Liver (tissue), 9 donors: ENCODE results near the gene CD52. TPM values are rescaled to one million over a fixed set of nuclear protein-coding genes. Genes with fewer than 3 reads are reported as not detected.

ENCODE experiments used
- DNase-seq: peaks from one replicate; pipeline ENCODE4 v3.0.0-alpha.2; 2017; ENCODE audit warnings: low spot score
- H3K27ac ChIP-seq, 2 donors: one replicate each; pipeline ENCODE4 v1.7.0; 2013; ENCODE audit warnings: inconsistent platforms in 2 of 2, low read length in 2 of 2, control low read depth in 1 of 2, low read depth in 1 of 2, mild to moderate bottlenecking in 1 of 2
- H3K27me3 ChIP-seq, 4 donors: one replicate each; pipeline versions ENCODE4 v1.6.1 to v1.7.0; 2013; ENCODE audit warnings: low read length in 3 of 4, inconsistent platforms in 1 of 4, mild to moderate bottlenecking in 1 of 4, moderate library complexity in 1 of 4; ENCODE audit not compliant: control insufficient read depth in 4 of 4, insufficient read depth in 4 of 4
- H3K36me3 ChIP-seq, 4 donors: one replicate each; pipeline versions ENCODE4 v1.6.1 to v1.7.0; 2013; ENCODE audit warnings: low read length in 3 of 4, mild to moderate bottlenecking in 3 of 4, low read depth in 1 of 4, moderate library complexity in 1 of 4; ENCODE audit not compliant: control insufficient read depth in 4 of 4, insufficient read depth in 3 of 4
- H3K4me1 ChIP-seq, 4 donors: one replicate each; pipeline versions ENCODE4 v1.6.1 to v1.7.0; 2013; ENCODE audit warnings: low read length in 3 of 4, mild to moderate bottlenecking in 3 of 4, moderate library complexity in 1 of 4; ENCODE audit not compliant: control insufficient read depth in 4 of 4, insufficient read depth in 4 of 4
- H3K4me3 ChIP-seq, 3 donors: one replicate each; pipeline versions ENCODE4 v1.6.1 to v1.7.0; 2013; ENCODE audit warnings: low read length in 3 of 3, control low read depth in 1 of 3, low read depth in 1 of 3, mild to moderate bottlenecking in 1 of 3
- H3K9ac ChIP-seq, 2 donors: one replicate each; pipeline ENCODE4 v1.7.0; 2013; ENCODE audit warnings: low read length in 2 of 2, mild to moderate bottlenecking in 2 of 2, moderate library complexity in 2 of 2, control low read depth in 1 of 2, low read depth in 1 of 2
- H3K9me3 ChIP-seq, 4 donors: one replicate each; pipeline versions ENCODE4 v1.6.1 to v1.7.0; 2013; ENCODE audit warnings: low read length in 3 of 4; ENCODE audit not compliant: control insufficient read depth in 4 of 4
- ATF3 ChIP-seq: IDR thresholded peaks from 2 replicates; pipeline ENCODE4 v1.6.1; 2016; ENCODE audit warnings: antibody characterized with exemption
- CTCF ChIP-seq: fragments of 150-350 bp; IDR thresholded peaks from 2 replicates; pipeline ENCODE4 v1.5.1; 2017; ENCODE audit warnings: improper control_type of control experiment, low read depth, low read length; ENCODE audit not compliant: missing input control
- EGR1 ChIP-seq, 2 donors: IDR thresholded peaks; 2 replicates each; pipeline ENCODE4 v1.6.1; 2016 to 2018; ENCODE audit warnings: antibody characterized with exemption in 2 of 2, low read depth in 2 of 2
- FOXA1 ChIP-seq: IDR thresholded peaks from 2 replicates; pipeline ENCODE4 v1.6.1; 2016; ENCODE audit warnings: antibody characterized with exemption
- FOXA2 ChIP-seq: IDR thresholded peaks from 2 replicates; pipeline ENCODE4 v1.6.1; 2016; ENCODE audit warnings: antibody characterized with exemption
- GABPA ChIP-seq, 2 donors: IDR thresholded peaks in 1 of 2; conservative IDR thresholded peaks in 1 of 2; 2 replicates each; pipeline ENCODE4 v1.6.1; 2016; ENCODE audit warnings: antibody characterized with exemption in 2 of 2, mild to moderate bottlenecking in 1 of 2, moderate library complexity in 1 of 2
- HNF4A ChIP-seq, 2 donors: conservative IDR thresholded peaks; 2 replicates each; pipeline ENCODE4 v1.6.1; 2016; ENCODE audit warnings: antibody characterized with exemption in 2 of 2, mild to moderate bottlenecking in 2 of 2
- HNF4G ChIP-seq: IDR thresholded peaks from 2 replicates; pipeline ENCODE4 v1.6.1; 2016; ENCODE audit warnings: antibody characterized with exemption
- JUND ChIP-seq, 2 donors: IDR thresholded peaks; 2 replicates each; pipeline ENCODE4 v1.6.1; 2016; ENCODE audit warnings: antibody characterized with exemption in 2 of 2
- MAX ChIP-seq: IDR thresholded peaks from 2 replicates; pipeline ENCODE4 v1.6.1; 2016; ENCODE audit warnings: antibody characterized with exemption
- NR2F2 ChIP-seq: IDR thresholded peaks from 2 replicates; pipeline ENCODE4 v1.6.1; 2016; ENCODE audit warnings: antibody characterized with exemption
- RAD21 ChIP-seq, 2 donors: IDR thresholded peaks; 2 replicates each; pipeline ENCODE4 v1.6.1; 2016; ENCODE audit warnings: antibody characterized with exemption in 2 of 2, mild to moderate bottlenecking in 2 of 2
- REST ChIP-seq: IDR thresholded peaks from 2 replicates; pipeline ENCODE4 v1.6.1; 2016; ENCODE audit warnings: antibody characterized with exemption, mild to moderate bottlenecking
- RXRA ChIP-seq, 2 donors: IDR thresholded peaks; 2 replicates each; pipeline ENCODE4 v1.6.1; 2017 to 2018; ENCODE audit warnings: antibody characterized with exemption in 2 of 2, mild to moderate bottlenecking in 1 of 2
- SP1 ChIP-seq: IDR thresholded peaks from 2 replicates; pipeline ENCODE4 v1.6.1; 2018; ENCODE audit warnings: antibody characterized with exemption, mild to moderate bottlenecking
- TAF1 ChIP-seq: conservative IDR thresholded peaks from 2 replicates; pipeline ENCODE4 v1.6.1; 2016; ENCODE audit warnings: antibody characterized with exemption, mild to moderate bottlenecking
- YY1 ChIP-seq: IDR thresholded peaks from 2 replicates; pipeline ENCODE4 v1.6.1; 2016; ENCODE audit warnings: antibody characterized with exemption, mild to moderate bottlenecking
- ZBTB33 ChIP-seq: IDR thresholded peaks from 2 replicates; pipeline ENCODE4 v1.6.1; 2016; ENCODE audit warnings: antibody characterized with exemption
- WGBS: extraction: QIAGEN DNeasy Blood & Tissue Kit; methylation state at CpG from one replicate; pipeline ENCODE4 v1.1.7; 2013; 5-methylcytosine and 5-hydroxymethylcytosine counted together
- polyA plus RNA-seq, 2 donors: library from polyadenylated mRNA; stranded (reverse) in 1 of 2; unstranded in 1 of 2; fragments of 200-250 nt in 1 of 2; fragments of >200 nt in 1 of 2; fragmentation: Nextera tagmentation in 1 of 2; extraction: Ambion mirVana in 1 of 2; gene quantifications; one replicate each; pipeline versions ENCODE4 v1.2.1 to v1.2.3, GENCODE V29; 2013 to 2015
- total RNA-seq, 2 donors: library from RNA; depleted of rRNA; stranded (reverse); fragments of >200 nt; gene quantifications; one replicate each; pipeline ENCODE4 v1.2.3, GENCODE V29; 2014
- donor health status: healthy.
- donor health status: healthy.
- donor health status: healthy.
- donor health status: healthy.
- donor health status: healthy.

CD52 gene
- total and polyA plus RNA-seq, 4 donors: 1.7 to 16.4 (median 8.9) TPM

GRCh38 chr1:26293911-26294463 lies 23.8 kb upstream of the CD52 start:
- WGBS: 87% methylated on average over 11 of the region's 11 CpGs
- Histone ChIP-seq H3K4me1 (peaks cover 0 to 3% (median 0%) of the 10 kb centered on the region in 4 donors), H3K9ac (no peak overlapping the region), H3K27ac (no peak overlapping the region), H3K9me3 (no peaks in the 10 kb centered on the region), H3K36me3 (no peaks in the 10 kb centered on the region), H3K27me3 (no peaks in the 10 kb centered on the region), H3K4me3 (no peak overlapping the region)
- TF ChIP-seq FOXA2: no peak
- no peak for TF ChIP-seq CTCF
- no peak for TF ChIP-seq GABPA (IDR thresholded peaks at IDR 0.05 in 1 of 2, conservative IDR thresholded peaks at IDR 0.05 in 1 of 2)
- no peak for TF ChIP-seq JUND (IDR thresholded peaks at IDR 0.05)
- no peak for TF ChIP-seq SP1
- no peak for TF ChIP-seq HNF4A (conservative IDR thresholded peaks at IDR 0.05)
- no peak for TF ChIP-seq HNF4G
- TF ChIP-seq TAF1: no peak
- TF ChIP-seq YY1: no peak
- no peak for TF ChIP-seq RXRA (IDR thresholded peaks at IDR 0.05)
- TF ChIP-seq FOXA1: no peak
- TF ChIP-seq NR2F2: no peak
- DNase-seq: no peak

- peaks cover 0 to 2% (median 0%) of the 10 kb centered on the region in 4 donors for H3K4me1 ChIP-seq
- 89% methylated on average over 22 of the region's 22 CpGs for WGBS
- no peak for DNase-seq
- no peak overlapping the region for H3K4me3 ChIP-seq
- H3K9me3 ChIP-seq: no peaks in the 10 kb centered on the region
- H3K27ac ChIP-seq: no peak overlapping the region
- H3K36me3 ChIP-seq: no peaks in the 10 kb centered on the region
- no peak overlapping the region for H3K9ac ChIP-seq
- no peaks in the 10 kb centered on the region for H3K27me3 ChIP-seq
- no peak for TF ChIP-seq SP1
- TF ChIP-seq REST: no peak
- no peak for TF ChIP-seq RXRA (IDR thresholded peaks at IDR 0.05)
- no peak for TF ChIP-seq ZBTB33
- TF ChIP-seq MAX: no peak
- TF ChIP-seq GABPA (IDR thresholded peaks at IDR 0.05 in 1 of 2, conservative IDR thresholded peaks at IDR 0.05 in 1 of 2): no peak
- no peak for TF ChIP-seq EGR1 (IDR thresholded peaks at IDR 0.05; ENCODE audit: low read depth in 2 of 2)
- no peak for TF ChIP-seq ATF3
- no peak for TF ChIP-seq FOXA2
- TF ChIP-seq YY1: no peak
- TF ChIP-seq CTCF: no peak
- TF ChIP-seq HNF4G: no peak
- no peak for TF ChIP-seq FOXA1
- no peak for TF ChIP-seq NR2F2
- TF ChIP-seq JUND (IDR thresholded peaks at IDR 0.05): no peak
- no peak for TF ChIP-seq RAD21 (IDR thresholded peaks at IDR 0.05)
These were observed 22.3 kb upstream of the CD52 start for GRCh38 chr1:26295194-26296138.
